Stimulated activated CD8-positive, alpha-beta memory T cell treated with anti-CD3 and anti-CD28 coated beads, Interleukin-12 subunit alpha, Interleukin-12 subunit beta, amount 100 ng/mL, for 1 hour (primary cell): Measurements from ENCODE around the gene TYK2.
"Not testable (repeated sequence)": the region's sequence is repeated elsewhere in the genome, so short reads cannot be mapped to it uniquely, and the experiment has no call there.

Experiments used
- DNase-seq: peaks from one replicate; pipeline ENCODE4 v3.0.0-alpha.2; 2020; ENCODE audit warnings: low read depth

TYK2 gene

GRCh38 chr19:10407096-10407495 lies 26.7 kb upstream of the TYK2 start:
- no peak for DNase-seq

GRCh38 chr19:10406191-10406590 lies 25.8 kb upstream of the TYK2 start:
- no peak for DNase-seq

GRCh38 chr19:10404888-10405820 lies 24.8 kb upstream of the TYK2 start:
- DNase-seq = no peak

GRCh38 chr19:10403137-10404021 lies 23.0 kb upstream of the TYK2 start, which contains the start of gene CDC37:
Gene CDC37, minus strand, starts transcription at chr19:10403542. Its CDS starts 63 bp downstream, at chr19:10403479.
- DNase-seq = peak; percentile 97

- DNase-seq = no peak
Observed at GRCh38 chr19:10402441-10403038, 22.2 kb upstream of the TYK2 start.

GRCh38 chr19:10399878-10400277 lies 19.5 kb upstream of the TYK2 start:
- DNase-seq = no peak

GRCh38 chr19:10399340-10399739 lies 19.0 kb upstream of the TYK2 start:
- not testable (repeated sequence) for DNase-seq

GRCh38 chr19:10398819-10399218 lies 18.4 kb upstream of the TYK2 start:
- no peak for DNase-seq

- no peak for DNase-seq
Observed at GRCh38 chr19:10395917-10396316, 15.5 kb upstream of the TYK2 start.

GRCh38 chr19:10395436-10395835 lies 15.1 kb upstream of the TYK2 start:
- no peak for DNase-seq

- DNase-seq = no peak
Observed at GRCh38 chr19:10395003-10395402, 14.6 kb upstream of the TYK2 start.

GRCh38 chr19:10393137-10393536 lies 12.8 kb upstream of the TYK2 start:
- DNase-seq = no peak

GRCh38 chr19:10392120-10392519 lies 11.7 kb upstream of the TYK2 start:
- DNase-seq = no peak

GRCh38 chr19:10390652-10391286 lies 10.4 kb upstream of the TYK2 start:
- DNase-seq = peak; percentile 57

- no peak for DNase-seq
Observed at GRCh38 chr19:10389863-10390262, 9.5 kb upstream of the TYK2 start.

- DNase-seq = peak; percentile 83
Observed at GRCh38 chr19:10388957-10389356, 8.6 kb upstream of the TYK2 start.

- no peak for DNase-seq
Observed at GRCh38 chr19:10384580-10384979, 4.2 kb upstream of the TYK2 start.

GRCh38 chr19:10383223-10383499 lies 2.8 kb upstream of the TYK2 start:
- not testable (repeated sequence) for DNase-seq

- no peak for DNase-seq
Observed at GRCh38 chr19:10379880-10380312, 476 bp downstream of the TYK2 start.

GRCh38 chr19:10378124-10378523 lies 2.2 kb downstream of the TYK2 start:
- DNase-seq = no peak

GRCh38 chr19:10377140-10377640 lies 3.2 kb downstream of the TYK2 start:
- DNase-seq = not testable (repeated sequence)

GRCh38 chr19:10374931-10375330 lies 5.4 kb downstream of the TYK2 start:
- DNase-seq = no peak
